Transverse colon (tissue), 4 donors: ENCODE results near the gene UNC45A. TPM values are rescaled to one million over a fixed set of nuclear protein-coding genes. Genes with fewer than 3 reads are reported as not detected.

Experiments used
- DNase-seq: peaks from one replicate; pipeline ENCODE4 v3.0.0-alpha.2; 2019
- H3K27ac ChIP-seq, 4 donors: fragments of 200-600 bp; sonication (generic); 2 replicates each; pipeline ENCODE4 v1.5.1; 2016 to 2018; ENCODE audit warnings: inconsistent platforms in 4 of 4
- H3K27me3 ChIP-seq: fragments of 200-600 bp; sonication (generic); 2 replicates; pipeline ENCODE4 v1.5.1; 2017; ENCODE audit warnings: inconsistent platforms
- H3K36me3 ChIP-seq, 4 donors: fragments of 200-600 bp; sonication (generic); 2 replicates each; pipeline ENCODE4 v1.5.1; 2017 to 2019; ENCODE audit warnings: inconsistent platforms in 4 of 4
- H3K4me1 ChIP-seq, 4 donors: fragments of 200-600 bp; sonication (generic); 2 replicates each; pipeline ENCODE4 v1.5.1; 2017 to 2020; ENCODE audit warnings: inconsistent platforms in 4 of 4
- H3K4me3 ChIP-seq, 4 donors: fragments of 200-600 bp; sonication (generic); 1 replicate in 1 of 4; 2 replicates in 3 of 4; pipeline versions ENCODE4 v1.5.1 to v1.6.1; 2017 to 2019; ENCODE audit warnings: inconsistent platforms in 4 of 4
- H3K9me3 ChIP-seq, 2 donors: fragments of 200-600 bp; sonication (generic); 2 replicates each; pipeline ENCODE4 v1.5.1; 2017 to 2019; ENCODE audit warnings: inconsistent platforms in 2 of 2
- EP300 ChIP-seq: sonication (generic); formaldehyde crosslinking; IDR thresholded peaks from one replicate; pipeline ENCODE4 v1.6.1; 2017; ENCODE audit warnings: antibody characterized with exemption, low read depth
- POLR2A ChIP-seq: fragments of 450-650 bp; IDR thresholded peaks from one replicate; pipeline ENCODE4 v1.6.1; 2016; ENCODE audit warnings: antibody characterized with exemption, mild to moderate bottlenecking, moderate library complexity
- POLR2AphosphoS5 ChIP-seq, 3 donors: sonication (generic); formaldehyde crosslinking; IDR thresholded peaks; one replicate each; pipeline ENCODE4 v1.6.1; 2016; ENCODE audit warnings: antibody characterized with exemption in 3 of 3
- WGBS, 2 donors: methylation state at CpG; one replicate each; pipeline ENCODE4 v1.1.5; 2018; ENCODE audit warnings: low coverage in 1 of 2; 5-methylcytosine and 5-hydroxymethylcytosine counted together
- in situ Hi-C, 4 donors: fragments of 200-750 bp; cut with MboI; loops; one replicate each; pipeline versions ENCODE4 v1.15.0 to v1.15.1; 2017; ENCODE audit warnings: low sequenced_read_pairs in 3 of 4, low pct_ligation_motif_present in 1 of 4, low pct_unique_long_range_greater_than_20kb in 1 of 4
- intact Hi-C: fragments of 100-400 bp; cut with DNase I; formaldehyde crosslinking; loops from one replicate; pipeline ENCODE4 v1.15.1; 2023; ENCODE audit warnings: low total_unique reads
- total RNA-seq, 4 donors: library from RNA; depleted of rRNA; stranded (reverse); fragments of >200 nt; gene quantifications; one replicate each; pipeline ENCODE4 v1.1.0, GENCODE V29; 2016
- TF ChIP-seq, protein P1 (sequence below), 5 experiments: fragments of 200-600 bp in 3 of 5; fragments of 450-650 bp in 2 of 5; sonication (generic) in 3 of 5; IDR thresholded peaks; 1 replicate in 2 of 5; 2 replicates in 3 of 5; pipeline ENCODE4 v1.5.1; 2016 to 2017; ENCODE audit warnings: antibody characterized with exemption in 5 of 5, inconsistent platforms in 3 of 5, mild to moderate bottlenecking in 2 of 5, moderate library complexity in 1 of 5

Gene UNC45A
- total RNA-seq, 4 donors from 2014 or later, result 34.4 to 142 (median 52.9) TPM

DNA sequence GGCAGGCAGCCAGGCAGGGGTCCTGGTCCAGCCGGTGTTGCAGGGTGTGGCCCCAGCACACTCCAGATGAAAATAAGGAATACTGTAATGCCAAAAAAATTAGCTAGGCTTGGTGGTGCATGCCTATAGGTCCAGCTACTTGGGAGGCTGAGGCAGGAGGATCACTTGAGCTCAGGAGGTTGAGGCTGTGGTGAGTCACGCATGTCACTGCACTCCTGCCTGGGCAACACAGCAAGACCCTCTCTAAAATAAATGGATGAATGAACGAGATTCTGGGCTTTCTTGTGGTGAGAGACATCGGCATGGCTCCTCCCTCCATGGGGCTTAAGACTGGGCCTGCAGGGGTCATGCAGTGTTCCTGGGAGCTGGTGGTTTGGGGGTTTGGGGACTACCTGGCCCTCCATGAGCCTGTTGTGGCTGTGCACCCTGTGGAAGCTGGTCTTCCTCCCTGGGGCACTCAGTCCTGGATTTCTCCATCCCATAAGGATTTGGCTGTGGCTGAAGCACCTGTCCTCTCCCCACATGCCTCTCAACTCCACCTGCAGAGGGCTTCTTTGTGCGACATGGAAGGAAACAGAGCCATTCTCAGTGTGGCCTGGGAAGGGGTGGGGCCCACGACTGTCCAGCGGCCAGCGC, 12.0 kb downstream of the UNC45A start:
- in situ Hi-C loops (no loop called here), intact Hi-C loops (no loop called here)
- TF ChIP-seq POLR2A (no peak), POLR2AphosphoS5 (IDR thresholded peaks at IDR 0.05) (no peak), EP300 (no peak)
- TF ChIP-seq, protein P1, sequence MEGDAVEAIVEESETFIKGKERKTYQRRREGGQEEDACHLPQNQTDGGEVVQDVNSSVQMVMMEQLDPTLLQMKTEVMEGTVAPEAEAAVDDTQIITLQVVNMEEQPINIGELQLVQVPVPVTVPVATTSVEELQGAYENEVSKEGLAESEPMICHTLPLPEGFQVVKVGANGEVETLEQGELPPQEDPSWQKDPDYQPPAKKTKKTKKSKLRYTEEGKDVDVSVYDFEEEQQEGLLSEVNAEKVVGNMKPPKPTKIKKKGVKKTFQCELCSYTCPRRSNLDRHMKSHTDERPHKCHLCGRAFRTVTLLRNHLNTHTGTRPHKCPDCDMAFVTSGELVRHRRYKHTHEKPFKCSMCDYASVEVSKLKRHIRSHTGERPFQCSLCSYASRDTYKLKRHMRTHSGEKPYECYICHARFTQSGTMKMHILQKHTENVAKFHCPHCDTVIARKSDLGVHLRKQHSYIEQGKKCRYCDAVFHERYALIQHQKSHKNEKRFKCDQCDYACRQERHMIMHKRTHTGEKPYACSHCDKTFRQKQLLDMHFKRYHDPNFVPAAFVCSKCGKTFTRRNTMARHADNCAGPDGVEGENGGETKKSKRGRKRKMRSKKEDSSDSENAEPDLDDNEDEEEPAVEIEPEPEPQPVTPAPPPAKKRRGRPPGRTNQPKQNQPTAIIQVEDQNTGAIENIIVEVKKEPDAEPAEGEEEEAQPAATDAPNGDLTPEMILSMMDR (IDR thresholded peaks at IDR 0.05), result no peak
- Histone ChIP-seq H3K27ac (no peak overlapping the region), H3K27me3 (no peaks in the 10 kb centered on the region), H3K4me1 (peaks cover 0 to 4% (median 2%) of the 10 kb centered on the region in 4 donors), H3K4me3 (no peak overlapping the region), H3K36me3 (peaks cover 0 to 55% (median 21%) of the 10 kb centered on the region in 4 donors), H3K9me3 (no peaks in the 10 kb centered on the region)
- no peak for DNase-seq
- 92 to 100% methylated on average over 1 to 8 of the region's 8 CpGs for WGBS, 2 donors

DNA sequence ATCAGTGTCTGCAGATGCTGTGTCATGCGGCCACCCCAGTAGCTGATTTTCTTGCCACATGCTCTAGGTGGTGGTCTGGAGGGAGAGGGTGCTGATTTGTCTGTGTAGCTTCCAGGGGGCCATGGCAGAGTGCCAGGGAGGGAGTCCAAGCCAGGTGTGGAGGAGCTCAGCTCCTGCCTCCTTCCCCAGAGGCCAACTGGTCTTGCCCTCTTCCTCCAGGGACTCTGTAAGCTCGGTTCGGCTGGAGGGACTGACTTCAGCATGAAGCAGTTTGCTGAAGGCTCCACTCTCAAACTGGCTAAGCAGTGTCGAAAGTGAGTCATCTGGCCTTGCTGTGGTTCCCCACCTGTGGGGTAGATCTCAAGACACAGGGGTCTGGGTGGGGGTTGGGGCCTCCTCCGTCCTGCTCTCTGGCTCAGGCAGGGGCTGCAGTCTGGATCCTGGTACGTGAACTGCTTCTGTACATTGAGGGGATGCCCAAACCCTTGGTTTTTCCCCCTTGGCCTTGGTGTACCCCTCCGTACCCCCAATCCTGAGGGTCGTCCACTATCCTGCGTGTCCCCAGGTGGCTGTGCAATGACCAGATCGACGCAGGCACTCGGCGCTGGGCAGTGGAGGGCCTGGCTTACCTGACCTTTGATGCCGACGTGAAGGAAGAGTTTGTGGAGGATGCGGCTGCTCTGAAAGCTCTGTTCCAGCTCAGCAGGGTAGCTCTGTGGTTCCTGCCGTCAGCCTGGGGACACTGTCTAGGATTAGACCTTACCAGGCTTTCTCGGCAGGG, 12.7 kb downstream of the UNC45A start:
- intact Hi-C loops (no loop called here), in situ Hi-C loops (no loop called here)
- TF ChIP-seq EP300 (no peak), POLR2AphosphoS5 (IDR thresholded peaks at IDR 0.05) (no peak), POLR2A (no peak)
- TF ChIP-seq, protein P1 (IDR thresholded peaks at IDR 0.05), result no peak
- H3K4me1 ChIP-seq, result peaks cover 0 to 4% (median 2%) of the 10 kb centered on the region in 4 donors
- H3K27me3 ChIP-seq, result no peaks in the 10 kb centered on the region
- no peak overlapping the region for H3K27ac ChIP-seq
- 93 to 100% methylated on average over 2 to 18 of the region's 18 CpGs for WGBS, 2 donors
- H3K4me3 ChIP-seq, result no peak overlapping the region
- DNase-seq, result no peak
- H3K36me3 ChIP-seq, result peaks cover 0 to 48% (median 17%) of the 10 kb centered on the region in 4 donors
- no peaks in the 10 kb centered on the region for H3K9me3 ChIP-seq

DNA sequence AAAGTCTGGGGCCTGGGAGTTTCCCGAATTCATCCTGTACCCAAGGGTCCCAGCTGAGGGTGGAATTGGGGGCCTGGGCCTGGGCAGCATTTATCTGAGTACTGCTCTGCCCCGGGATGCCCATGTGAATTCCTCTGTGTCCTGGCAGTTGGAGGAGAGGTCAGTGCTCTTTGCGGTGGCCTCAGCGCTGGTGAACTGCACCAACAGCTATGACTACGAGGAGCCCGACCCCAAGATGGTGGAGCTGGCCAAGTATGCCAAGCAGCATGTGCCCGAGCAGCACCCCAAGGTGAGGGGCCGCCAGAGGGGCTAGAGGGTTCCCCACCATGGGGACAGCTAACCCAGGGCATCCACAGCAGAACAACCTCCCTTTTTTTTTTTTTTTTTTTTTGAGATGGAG, 13.4 kb downstream of the UNC45A start:
- Histone ChIP-seq H3K36me3 (peaks cover 0 to 40% (median 14%) of the 10 kb centered on the region in 4 donors), H3K4me1 (peaks cover 0 to 4% (median 2%) of the 10 kb centered on the region in 4 donors), H3K4me3 (no peak overlapping the region), H3K9me3 (no peaks in the 10 kb centered on the region), H3K27ac (no peak overlapping the region), H3K27me3 (no peaks in the 10 kb centered on the region)
- no peak for DNase-seq
- in situ Hi-C loops, result no loop called here
- intact Hi-C loops, result no loop called here
- TF ChIP-seq EP300, result no peak
- TF ChIP-seq, protein P1 (IDR thresholded peaks at IDR 0.05), result no peak
- no peak for TF ChIP-seq POLR2AphosphoS5 (IDR thresholded peaks at IDR 0.05)
- TF ChIP-seq POLR2A, result no peak
- WGBS, 2 donors, result 91% methylated on average over 5 of the region's 8 CpGs; no CpG with 5 or more reads in 1 of the 2 donors

DNA sequence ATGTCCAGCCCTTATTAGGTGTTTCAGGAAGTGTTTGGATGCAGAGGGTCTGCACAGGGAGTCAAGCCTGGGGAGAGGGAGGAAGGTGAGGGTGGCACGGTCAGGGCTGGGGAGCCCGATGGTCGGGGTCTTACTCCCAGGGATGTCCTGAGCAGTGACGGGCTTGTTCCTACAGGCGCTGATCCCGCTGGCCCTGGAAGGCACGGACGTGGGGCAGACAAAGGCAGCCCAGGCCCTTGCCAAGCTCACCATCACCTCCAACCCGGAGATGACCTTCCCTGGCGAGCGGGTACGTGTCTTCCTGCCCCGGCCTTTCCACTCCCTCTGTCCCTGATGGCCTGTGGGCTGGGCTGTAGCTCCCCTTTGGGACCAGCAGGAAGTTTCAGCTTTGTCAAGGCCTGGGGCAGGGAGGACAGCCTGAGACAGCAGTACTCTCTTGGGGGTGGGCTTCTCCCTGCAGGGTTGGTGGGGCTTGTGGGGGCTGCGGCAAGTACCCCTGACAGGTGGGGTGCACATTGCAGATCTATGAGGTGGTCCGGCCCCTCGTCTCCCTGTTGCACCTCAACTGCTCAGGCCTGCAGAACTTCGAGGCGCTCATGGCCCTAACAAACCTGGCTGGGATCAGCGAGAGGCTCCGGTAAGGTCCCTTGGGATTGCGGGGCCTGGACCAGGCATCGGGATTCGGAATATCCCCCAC, 15.0 kb downstream of the UNC45A start:
- intact Hi-C loops, result loop anchor here (10.0 kb wide), 1 partner anchor 325 kb away; no protein-coding TSS in a partner anchor

More for the DNA sequence above, 15.0 kb downstream of the UNC45A start:
- no peaks in the 10 kb centered on the region for H3K9me3 ChIP-seq
- no peaks in the 10 kb centered on the region for H3K27me3 ChIP-seq
- no peak for TF ChIP-seq POLR2A
- no peak for TF ChIP-seq EP300
- no peak for TF ChIP-seq POLR2AphosphoS5 (IDR thresholded peaks at IDR 0.05)
- TF ChIP-seq, protein P1 (IDR thresholded peaks at IDR 0.05), result no peak
- 94% methylated on average over 22 of the region's 23 CpGs; no CpG with 5 or more reads in 1 of the 2 donors for WGBS, 2 donors
- in situ Hi-C loops, result loop anchor here in 3 of 4 donors (10.0 to 25.0 kb wide), 2 partner anchors 312 to 325 kb away; no protein-coding TSS in a partner anchor
- H3K27ac ChIP-seq, result peak overlapping the region in 3 of 4 donors; percentile 30 to 65 (median 59)
- H3K36me3 ChIP-seq, result peaks cover 0 to 25% (median 3%) of the 10 kb centered on the region in 4 donors
- H3K4me1 ChIP-seq, result peaks cover 0 to 4% (median 3%) of the 10 kb centered on the region in 4 donors
- no peak for DNase-seq
- H3K4me3 ChIP-seq, result no peak overlapping the region
